Neutrophil (primary cell): ENCODE measurements around the gene FGF6.

ENCODE experiments used
- H3K27ac ChIP-seq: fragments of 200-600 bp; sonication (generic); 2 replicates; pipeline ENCODE4 v1.5.1; 2016; ENCODE audit warnings: mild to moderate bottlenecking, moderate library complexity
- H3K27me3 ChIP-seq: fragments of 200-600 bp; sonication (generic); 2 replicates; pipeline ENCODE4 v1.6.0; 2016; ENCODE audit warnings: mild to moderate bottlenecking
- H3K36me3 ChIP-seq: fragments of 200-600 bp; sonication (generic); 2 replicates; pipeline ENCODE4 v1.5.1; 2017
- H3K4me1 ChIP-seq, 2 experiments: fragments of 200-600 bp in 1 of 2; sonication (generic) in 1 of 2; 1 replicate in 1 of 2; 2 replicates in 1 of 2; pipeline versions ENCODE4 v1.5.1 to v1.6.1; 2013 to 2016; ENCODE audit warnings: low read depth in 1 of 2, low read length in 1 of 2, mild to moderate bottlenecking in 1 of 2, moderate library complexity in 1 of 2; ENCODE audit not compliant: control insufficient read depth in 1 of 2, insufficient read depth in 1 of 2
- H3K4me3 ChIP-seq, 2 experiments: fragments of 200-600 bp in 1 of 2; sonication (generic) in 1 of 2; 1 replicate in 1 of 2; 2 replicates in 1 of 2; pipeline ENCODE4 v1.5.1; 2013 to 2016; ENCODE audit warnings: low read depth in 1 of 2, low read length in 1 of 2, mild to moderate bottlenecking in 1 of 2, moderate library complexity in 1 of 2
- H3K9me3 ChIP-seq: fragments of 200-600 bp; sonication (generic); 2 replicates; pipeline ENCODE4 v1.5.1; 2016
- TF ChIP-seq, protein P1 (sequence below): fragments of 200-600 bp; sonication (generic); IDR thresholded peaks from 2 replicates; pipeline ENCODE4 v1.5.1; 2016; ENCODE audit warnings: antibody characterized with exemption

FGF6 gene

DNA sequence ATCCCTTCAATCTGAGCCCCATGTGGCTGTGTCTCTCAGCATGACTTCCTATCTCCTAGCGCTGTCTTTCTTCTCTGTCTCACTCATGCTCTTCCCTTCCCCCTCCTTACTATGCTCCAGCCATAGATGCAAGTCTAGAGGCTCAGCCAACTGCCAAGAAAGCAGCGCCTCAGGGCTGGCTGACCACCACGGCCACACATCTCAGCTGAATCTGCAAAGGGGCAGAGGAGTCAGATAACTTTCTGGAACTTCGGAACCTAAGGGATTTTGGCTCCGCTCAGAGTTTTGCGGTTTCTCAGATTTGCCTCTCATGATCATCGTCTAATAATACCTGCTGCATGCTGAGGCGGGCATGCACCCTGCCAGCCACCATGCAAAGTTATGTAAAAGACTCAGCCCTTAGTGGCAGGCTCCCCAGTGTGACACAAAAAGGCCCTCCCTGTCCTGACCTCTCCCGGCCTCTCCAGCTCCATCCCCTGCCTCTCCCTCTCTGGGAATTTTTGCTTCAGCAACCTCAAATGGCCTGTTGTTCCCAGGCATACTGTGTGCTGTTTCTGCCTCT lies 5.0 kb upstream of the FGF6 start:
- no peaks in the 10 kb centered on the region for H3K4me1 ChIP-seq

GRCh38 chr12:4449851-4450221 lies 4.2 kb upstream of the FGF6 start:
- H3K4me1 ChIP-seq, result no peaks in the 10 kb centered on the region
- H3K27ac ChIP-seq, result no peak overlapping the region
- H3K27me3 ChIP-seq, result peaks cover 21% of the 10 kb centered on the region
- no peak overlapping the region for H3K4me3 ChIP-seq
- TF ChIP-seq, protein P1, sequence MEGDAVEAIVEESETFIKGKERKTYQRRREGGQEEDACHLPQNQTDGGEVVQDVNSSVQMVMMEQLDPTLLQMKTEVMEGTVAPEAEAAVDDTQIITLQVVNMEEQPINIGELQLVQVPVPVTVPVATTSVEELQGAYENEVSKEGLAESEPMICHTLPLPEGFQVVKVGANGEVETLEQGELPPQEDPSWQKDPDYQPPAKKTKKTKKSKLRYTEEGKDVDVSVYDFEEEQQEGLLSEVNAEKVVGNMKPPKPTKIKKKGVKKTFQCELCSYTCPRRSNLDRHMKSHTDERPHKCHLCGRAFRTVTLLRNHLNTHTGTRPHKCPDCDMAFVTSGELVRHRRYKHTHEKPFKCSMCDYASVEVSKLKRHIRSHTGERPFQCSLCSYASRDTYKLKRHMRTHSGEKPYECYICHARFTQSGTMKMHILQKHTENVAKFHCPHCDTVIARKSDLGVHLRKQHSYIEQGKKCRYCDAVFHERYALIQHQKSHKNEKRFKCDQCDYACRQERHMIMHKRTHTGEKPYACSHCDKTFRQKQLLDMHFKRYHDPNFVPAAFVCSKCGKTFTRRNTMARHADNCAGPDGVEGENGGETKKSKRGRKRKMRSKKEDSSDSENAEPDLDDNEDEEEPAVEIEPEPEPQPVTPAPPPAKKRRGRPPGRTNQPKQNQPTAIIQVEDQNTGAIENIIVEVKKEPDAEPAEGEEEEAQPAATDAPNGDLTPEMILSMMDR, result no peak
- H3K36me3 ChIP-seq, result no peaks in the 10 kb centered on the region
- H3K9me3 ChIP-seq, result no peaks in the 10 kb centered on the region

More for the DNA sequence above, 5.0 kb upstream of the FGF6 start:
- Histone ChIP-seq H3K9me3 (no peaks in the 10 kb centered on the region), H3K27ac (no peak overlapping the region), H3K4me3 (no peak overlapping the region), H3K36me3 (no peaks in the 10 kb centered on the region), H3K27me3 (peaks cover 21% of the 10 kb centered on the region)
- TF ChIP-seq, protein P1, result no peak

DNA sequence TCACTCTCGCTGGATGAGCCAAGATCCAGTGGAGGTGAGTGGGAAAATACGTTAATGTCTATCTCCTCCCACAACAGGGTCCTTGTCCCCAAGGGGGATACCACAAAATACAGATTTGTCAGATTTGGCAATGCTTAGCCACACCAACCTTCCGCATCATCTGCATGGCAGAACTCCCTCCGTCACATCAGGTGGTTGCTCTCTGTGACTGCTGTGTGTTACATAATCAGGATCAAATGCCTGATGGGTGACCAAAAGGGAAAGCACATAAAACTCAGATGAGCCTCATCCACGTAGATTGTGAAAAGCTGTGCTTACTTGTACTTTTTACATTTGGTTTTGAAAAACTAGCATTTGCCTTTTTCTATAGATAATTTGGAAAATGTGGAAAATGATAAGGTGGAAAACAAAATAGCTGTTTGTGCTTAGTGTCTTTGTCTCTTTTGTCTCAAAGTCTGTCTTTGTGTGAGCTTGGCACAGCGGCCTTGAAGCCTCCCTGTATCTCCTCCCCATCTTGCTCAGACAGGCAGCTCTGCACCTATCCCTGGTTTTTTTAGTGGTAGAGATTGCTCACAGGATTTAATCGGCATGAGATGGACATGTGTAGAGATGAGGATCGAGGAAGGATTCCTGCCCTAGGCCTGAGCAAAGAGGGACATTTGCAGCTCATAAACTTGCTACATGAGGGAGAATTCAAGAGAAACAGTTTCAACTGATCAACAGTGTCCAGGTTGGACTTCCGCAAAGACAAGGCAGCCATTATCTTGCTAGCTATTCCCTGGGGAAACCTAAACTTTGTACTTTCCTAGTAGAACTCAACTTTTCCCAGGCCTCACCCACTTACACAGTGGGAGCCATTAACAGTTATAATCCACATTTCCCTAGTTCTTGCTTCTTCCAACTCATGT lies 3.6 kb upstream of the FGF6 start:
- no peaks in the 10 kb centered on the region for H3K36me3 ChIP-seq
- no peak overlapping the region for H3K27ac ChIP-seq
- H3K4me3 ChIP-seq, result no peak overlapping the region
- H3K27me3 ChIP-seq, result peaks cover 17% of the 10 kb centered on the region
- H3K9me3 ChIP-seq, result no peaks in the 10 kb centered on the region
- no peaks in the 10 kb centered on the region for H3K4me1 ChIP-seq
- TF ChIP-seq, protein P1, result no peak

DNA sequence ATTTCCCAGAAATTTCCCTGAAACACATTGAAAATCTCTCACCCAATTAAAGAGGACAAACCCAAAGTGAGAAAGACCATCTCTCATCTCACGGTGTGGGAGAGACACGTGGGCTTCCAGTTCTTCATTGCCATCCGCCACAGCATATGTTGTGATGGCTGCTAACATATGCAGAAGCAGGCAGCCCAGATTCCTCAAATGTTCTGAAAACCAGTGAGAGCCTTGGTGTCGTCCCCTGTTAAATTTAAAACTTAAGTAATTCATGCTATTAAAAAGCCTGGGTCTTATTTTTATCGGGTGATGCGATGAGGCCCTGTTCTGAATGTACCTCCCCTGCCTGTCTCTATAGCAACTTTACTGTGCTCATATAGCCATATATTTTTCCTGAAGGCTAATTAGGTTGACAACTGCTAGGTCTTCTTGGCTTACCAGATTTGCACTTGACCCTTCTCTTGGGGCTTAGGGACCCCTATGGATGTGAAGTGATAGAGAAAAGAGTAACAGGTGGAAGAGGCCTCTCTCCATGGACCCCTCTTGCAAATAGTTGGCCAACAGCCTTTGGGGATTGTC lies 2.8 kb upstream of the FGF6 start:
- Histone ChIP-seq H3K27me3 (peaks cover 16% of the 10 kb centered on the region), H3K27ac (no peak overlapping the region), H3K36me3 (no peaks in the 10 kb centered on the region), H3K9me3 (no peaks in the 10 kb centered on the region), H3K4me1 (no peaks in the 10 kb centered on the region), H3K4me3 (no peak overlapping the region)
- TF ChIP-seq, protein P1, result no peak

DNA sequence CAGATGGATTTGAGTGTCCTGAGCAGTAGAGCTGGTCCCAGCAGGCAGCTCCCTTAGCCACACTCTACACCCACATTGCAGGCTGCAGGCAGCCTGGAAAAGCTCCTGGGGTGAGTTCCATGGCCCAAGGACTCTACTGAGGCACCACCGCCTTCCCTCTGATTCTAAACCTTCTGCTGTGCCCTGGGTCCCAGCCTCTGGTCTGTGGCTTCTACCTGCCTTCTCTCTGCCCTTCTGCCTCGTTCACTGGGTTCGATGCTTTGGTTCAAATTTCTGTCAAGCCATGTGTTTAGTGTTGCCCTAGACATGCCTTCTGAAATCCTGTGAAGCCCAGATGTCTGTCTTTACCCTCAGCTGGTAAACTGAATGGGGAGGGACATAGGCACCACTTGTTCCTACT lies 1.5 kb upstream of the FGF6 start:
- TF ChIP-seq, protein P1, result no peak
- no peaks in the 10 kb centered on the region for H3K9me3 ChIP-seq
- H3K4me3 ChIP-seq, result no peak overlapping the region
- H3K36me3 ChIP-seq, result no peaks in the 10 kb centered on the region
- peaks cover 14% of the 10 kb centered on the region for H3K27me3 ChIP-seq
- no peak overlapping the region for H3K27ac ChIP-seq
- no peaks in the 10 kb centered on the region for H3K4me1 ChIP-seq
